GM21737 (cell line): Measurements from ENCODE around the gene SEC14L1.

Experiments
- ATAC-seq: cut with Tn5 transposase; IDR thresholded peaks from one replicate; pipeline ENCODE4 v1.9.1; 2021; ENCODE audit warnings: mild to moderate bottlenecking, moderate library complexity; ENCODE audit not compliant: unreplicated experiment

The SEC14L1 gene

GRCh38 chr17:77160875-77161530 is 20.2 kb downstream of the SEC14L1 start:
- ATAC-seq = no peak

DNA sequence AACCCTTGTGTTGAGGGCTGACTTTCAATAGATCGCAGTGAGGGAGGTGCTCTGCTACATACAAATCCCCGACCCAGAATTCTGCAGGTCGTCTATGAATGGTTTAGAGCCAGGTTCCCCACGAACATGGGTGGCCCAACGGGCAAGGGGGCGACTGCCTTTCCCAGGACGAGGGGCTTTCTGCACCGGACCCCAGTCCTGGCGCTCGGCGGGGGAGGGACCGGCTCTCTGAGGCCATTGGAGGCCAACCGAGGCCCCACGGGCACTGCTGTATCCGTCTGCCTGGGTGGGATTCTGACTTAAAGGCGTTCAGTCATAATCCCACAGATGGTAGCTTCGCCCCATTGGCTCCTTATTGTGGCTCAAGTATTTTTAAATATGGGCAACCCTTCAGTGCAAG is 21.2 kb downstream of the SEC14L1 start:
- ATAC-seq = no peak

DNA sequence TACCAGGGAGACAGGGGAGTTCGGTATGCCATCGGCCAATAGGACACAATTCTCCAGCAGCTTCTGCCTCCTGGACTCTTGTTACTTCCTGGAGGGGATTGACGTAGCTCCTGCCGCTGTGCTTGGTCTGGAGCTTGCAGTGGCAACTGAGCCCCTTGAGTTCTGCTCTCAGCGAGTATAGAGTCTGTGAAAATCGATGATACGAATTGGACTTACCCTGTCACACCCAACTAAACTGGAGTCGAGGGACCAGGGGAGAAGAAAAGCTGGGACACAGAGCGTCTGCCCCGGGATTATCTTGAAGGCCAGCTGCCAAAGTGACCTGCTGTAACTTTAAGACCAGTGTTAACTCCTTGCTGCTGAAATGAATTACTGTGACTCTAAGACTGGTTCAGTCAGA is 22.2 kb downstream of the SEC14L1 start:
- no peak for ATAC-seq

GRCh38 chr17:77163511-77164280 is 22.9 kb downstream of the SEC14L1 start:
- no peak for ATAC-seq

GRCh38 chr17:77164483-77165091 is 23.8 kb downstream of the SEC14L1 start:
- no peak for ATAC-seq

DNA sequence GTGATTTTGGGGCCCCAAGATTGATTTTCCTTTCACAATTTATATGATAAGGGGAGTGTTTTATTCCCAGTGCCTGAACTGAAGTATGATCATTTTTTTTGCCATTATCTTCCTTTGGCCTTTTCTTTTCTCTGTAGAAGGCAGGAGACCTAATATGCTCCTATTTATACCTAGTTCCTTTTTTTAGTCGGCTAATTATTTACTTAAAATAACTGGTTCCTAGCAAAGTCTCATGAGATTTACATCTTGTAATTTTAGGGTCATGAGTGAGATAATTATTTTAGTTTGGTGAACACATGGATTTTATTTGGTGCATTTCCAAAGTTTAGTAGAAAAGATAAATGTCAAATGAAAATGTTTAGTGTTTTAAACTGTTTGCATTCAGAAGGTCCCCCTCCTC is 24.8 kb downstream of the SEC14L1 start:
- ATAC-seq = no peak

DNA sequence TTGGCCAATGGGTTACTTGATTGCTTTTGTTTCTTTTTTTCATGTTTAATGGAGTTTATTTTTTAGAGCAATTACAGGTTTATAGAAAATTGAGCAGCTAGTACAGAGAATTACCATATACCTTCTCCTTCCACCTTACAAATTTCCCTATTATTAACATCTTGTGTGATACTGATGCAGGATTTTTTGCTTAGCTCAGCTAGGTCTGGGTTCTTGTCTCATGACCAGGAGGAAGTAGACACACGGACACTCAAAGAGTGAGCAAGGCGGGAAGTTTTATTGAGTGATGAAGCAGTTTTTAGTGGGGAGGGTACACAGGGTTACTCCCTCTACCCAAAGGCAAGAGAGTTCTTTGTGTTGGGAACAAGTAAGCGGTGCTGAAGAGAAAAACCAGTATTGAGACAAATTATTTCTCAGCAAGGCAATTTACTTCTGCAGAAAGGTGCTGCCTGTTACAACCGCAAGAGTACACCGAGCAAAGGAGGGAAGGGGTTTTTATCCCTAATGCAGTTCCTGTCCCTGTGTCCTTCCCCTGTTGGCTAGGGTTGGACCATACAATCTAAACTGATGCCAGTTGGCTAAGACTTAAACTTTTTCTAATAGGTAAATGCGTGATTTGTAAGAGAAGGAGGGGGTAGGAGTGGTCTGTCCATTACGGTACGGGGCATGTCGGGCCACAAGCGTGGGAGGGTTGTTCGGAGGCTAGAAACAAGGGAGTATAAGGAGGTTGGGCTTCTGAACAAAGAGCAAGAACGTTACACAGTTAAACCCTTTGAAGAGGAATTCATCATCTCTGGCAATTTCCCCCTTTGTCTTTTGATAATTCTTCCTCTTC is 26.9 kb downstream of the SEC14L1 start:
- no peak for ATAC-seq

GRCh38 chr17:77173104-77173503 is 32.3 kb downstream of the SEC14L1 start:
- no peak for ATAC-seq

DNA sequence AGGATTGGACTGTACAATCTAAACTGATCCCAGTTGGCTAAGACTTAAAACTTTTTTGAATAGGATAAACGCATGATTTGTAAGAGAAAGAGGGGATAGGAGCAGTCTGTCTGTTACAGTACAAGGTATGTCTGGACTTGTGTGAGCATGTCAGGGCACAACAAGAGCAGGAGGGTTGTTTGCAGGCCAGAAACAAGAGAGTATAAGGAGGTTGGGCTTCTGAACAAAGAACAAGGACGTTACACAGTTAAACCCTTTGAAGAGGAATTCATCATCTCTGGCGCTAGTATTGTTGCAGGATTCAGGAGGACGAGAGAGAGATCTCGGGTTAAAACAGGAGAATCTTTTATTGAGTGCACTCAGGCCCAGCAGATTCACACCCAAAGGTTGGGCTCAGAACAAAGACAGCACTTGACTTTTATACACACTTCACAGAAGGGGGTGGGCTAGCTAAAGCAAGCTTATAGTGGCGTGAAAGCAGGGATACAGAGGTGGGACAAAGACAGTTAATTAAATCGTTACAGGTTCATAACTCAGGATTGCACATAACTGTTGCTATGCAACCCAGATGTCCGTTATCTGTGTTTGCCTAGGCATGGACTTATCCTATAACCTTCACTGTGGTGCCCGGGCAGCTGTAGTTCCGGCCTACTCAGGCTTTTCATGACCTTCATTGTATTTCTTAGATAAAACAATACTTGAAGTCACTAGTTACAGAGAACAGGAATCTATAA is 34.3 kb downstream of the SEC14L1 start:
- no peak for ATAC-seq

- no peak for ATAC-seq
These were observed 36.4 kb downstream of the SEC14L1 start for GRCh38 chr17:77177002-77177741.

DNA sequence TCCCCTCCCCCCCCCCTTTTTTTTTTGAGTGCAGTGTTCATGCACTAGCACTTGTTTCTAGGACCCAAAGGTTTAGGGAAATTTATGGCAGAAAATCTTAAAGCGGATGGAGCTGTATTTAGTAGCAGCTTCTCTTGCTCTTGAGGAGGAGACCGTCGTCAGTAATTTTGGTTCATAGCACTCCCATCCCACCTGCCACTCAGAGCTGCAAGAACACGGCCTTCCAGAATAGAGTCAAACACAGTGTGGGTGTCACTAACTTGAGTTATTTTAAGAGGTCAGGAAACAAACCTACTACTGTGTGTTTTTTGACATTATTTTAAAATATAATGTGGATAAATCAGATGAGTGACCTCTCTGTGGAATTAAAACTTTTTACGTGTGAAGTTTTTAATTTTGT is 37.3 kb downstream of the SEC14L1 start:
- ATAC-seq = no peak

- no peak for ATAC-seq
These were observed 37.8 kb downstream of the SEC14L1 start for GRCh38 chr17:77178563-77178962.

- ATAC-seq = no peak
These were observed 40.0 kb downstream of the SEC14L1 start for GRCh38 chr17:77180503-77181357.

GRCh38 chr17:77182205-77183172 is 41.7 kb downstream of the SEC14L1 start:
- ATAC-seq = no peak

- ATAC-seq = no peak
These were observed 43.7 kb downstream of the SEC14L1 start for GRCh38 chr17:77184474-77184873.

DNA sequence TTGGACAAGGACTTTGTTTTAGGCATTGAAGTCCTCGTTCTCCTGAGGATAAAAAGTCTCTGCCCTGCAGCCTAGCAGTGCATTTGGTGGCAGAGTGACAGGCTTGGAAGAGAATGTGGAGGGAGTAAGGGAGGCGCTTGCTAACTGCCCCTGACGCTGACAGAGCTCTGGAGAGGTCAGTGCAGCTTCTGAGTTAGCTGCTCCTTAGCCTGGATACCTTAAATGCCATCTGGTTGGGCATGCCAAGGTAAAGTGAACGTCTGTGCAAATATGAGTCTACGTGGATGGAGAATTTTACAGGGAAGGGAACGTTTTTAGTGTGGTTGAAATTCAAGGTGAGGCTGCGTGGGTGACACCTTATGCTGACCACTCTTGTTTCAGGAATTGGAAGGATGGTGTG is 44.4 kb downstream of the SEC14L1 start:
- ATAC-seq = no peak

- no peak for ATAC-seq
These were observed 45.4 kb downstream of the SEC14L1 start for GRCh38 chr17:77186141-77186604.
